GM21367 (cell line): ENCODE data around the gene NFKBIE.

Experiments used
- ATAC-seq: cut with Tn5 transposase; IDR thresholded peaks from one replicate; pipeline ENCODE4 v1.9.1; 2021; ENCODE audit not compliant: unreplicated experiment

Gene NFKBIE

GRCh38 chr6:44258325-44258863 is 7.0 kb downstream of the NFKBIE start:
- no peak for ATAC-seq

DNA sequence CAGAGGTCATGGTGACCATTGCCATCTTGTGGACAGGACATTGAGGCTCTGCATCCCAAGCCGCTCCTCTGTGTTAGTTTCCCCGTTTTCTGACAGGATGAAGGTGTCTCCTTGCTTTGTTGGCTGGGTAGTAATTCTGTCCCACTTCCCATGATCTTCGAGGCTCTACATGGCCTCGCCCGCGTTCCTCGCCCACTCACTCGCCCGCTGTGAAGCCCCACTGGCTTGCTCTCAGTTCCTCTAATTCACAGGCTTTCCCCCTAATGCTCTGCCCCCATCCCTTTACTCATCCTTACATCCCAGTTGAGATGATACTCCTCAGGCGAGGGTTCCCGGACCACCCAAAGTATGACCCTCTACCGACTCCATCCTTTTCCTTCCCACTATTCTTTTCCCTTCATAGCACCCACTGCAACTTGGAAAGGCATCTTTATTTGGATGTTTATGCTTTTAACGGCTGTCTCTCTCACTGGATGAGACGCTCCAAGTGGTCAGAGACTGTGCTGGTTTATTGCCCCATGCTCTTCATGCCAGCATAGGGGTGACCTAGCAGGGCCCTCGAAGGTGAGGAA is 7.5 kb downstream of the NFKBIE start:
- ATAC-seq: peak; percentile 1

GRCh38 chr6:44257025-44257752 is 8.2 kb downstream of the NFKBIE start, which contains the start of gene SLC35B2:
SLC35B2 (minus strand) TSS chr6:44257528; CDS start chr6:44257410, 118 bp downstream.
- peak; percentile 35 for ATAC-seq

- no peak for ATAC-seq
Observed at GRCh38 chr6:44256775-44257024, 8.7 kb downstream of the NFKBIE start.

DNA sequence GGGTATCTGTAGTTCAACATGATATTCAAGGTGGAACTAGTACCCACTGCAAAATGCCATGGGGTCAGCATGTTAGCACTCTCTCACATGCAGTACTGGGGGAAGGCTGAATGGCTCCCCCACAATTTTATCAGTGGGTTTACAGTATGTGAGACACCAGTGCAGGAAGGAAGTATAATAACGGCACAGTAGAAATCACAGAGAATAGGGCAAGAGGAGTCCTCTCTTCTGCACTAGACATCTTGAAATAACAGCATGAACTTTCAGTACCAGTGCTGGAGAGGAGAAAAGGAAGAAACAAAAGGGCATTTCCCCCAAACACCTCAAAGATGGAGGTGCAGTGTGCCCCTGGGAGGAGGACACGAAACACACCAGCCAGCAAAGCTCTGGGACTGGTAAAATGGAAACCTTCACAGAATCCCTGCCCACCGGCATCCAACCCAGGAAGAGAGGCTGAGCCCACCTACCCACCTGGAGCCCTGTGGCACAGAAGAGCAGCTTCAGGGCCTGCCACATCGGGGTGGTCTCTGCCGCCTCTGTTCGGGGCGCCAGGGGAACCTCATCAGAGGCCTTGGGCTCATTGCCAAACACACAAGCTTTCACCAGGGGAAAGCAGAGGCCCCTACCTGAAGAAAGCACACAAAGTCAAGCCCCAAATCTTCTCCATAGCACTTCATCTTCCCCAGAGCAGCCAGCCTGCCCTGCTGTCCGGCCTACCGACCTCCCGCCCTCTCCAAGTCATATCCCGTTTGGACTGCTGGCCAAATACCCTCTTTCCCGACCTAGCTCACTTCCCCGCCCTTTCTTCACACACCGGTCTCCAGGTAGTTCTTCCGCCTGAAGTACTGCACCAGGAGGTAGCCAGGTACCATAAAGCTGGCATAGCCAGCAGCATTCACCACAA is 9.2 kb downstream of the NFKBIE start:
- ATAC-seq: no peak

GRCh38 chr6:44255105-44255808 is 10.1 kb downstream of the NFKBIE start:
- no peak for ATAC-seq

DNA sequence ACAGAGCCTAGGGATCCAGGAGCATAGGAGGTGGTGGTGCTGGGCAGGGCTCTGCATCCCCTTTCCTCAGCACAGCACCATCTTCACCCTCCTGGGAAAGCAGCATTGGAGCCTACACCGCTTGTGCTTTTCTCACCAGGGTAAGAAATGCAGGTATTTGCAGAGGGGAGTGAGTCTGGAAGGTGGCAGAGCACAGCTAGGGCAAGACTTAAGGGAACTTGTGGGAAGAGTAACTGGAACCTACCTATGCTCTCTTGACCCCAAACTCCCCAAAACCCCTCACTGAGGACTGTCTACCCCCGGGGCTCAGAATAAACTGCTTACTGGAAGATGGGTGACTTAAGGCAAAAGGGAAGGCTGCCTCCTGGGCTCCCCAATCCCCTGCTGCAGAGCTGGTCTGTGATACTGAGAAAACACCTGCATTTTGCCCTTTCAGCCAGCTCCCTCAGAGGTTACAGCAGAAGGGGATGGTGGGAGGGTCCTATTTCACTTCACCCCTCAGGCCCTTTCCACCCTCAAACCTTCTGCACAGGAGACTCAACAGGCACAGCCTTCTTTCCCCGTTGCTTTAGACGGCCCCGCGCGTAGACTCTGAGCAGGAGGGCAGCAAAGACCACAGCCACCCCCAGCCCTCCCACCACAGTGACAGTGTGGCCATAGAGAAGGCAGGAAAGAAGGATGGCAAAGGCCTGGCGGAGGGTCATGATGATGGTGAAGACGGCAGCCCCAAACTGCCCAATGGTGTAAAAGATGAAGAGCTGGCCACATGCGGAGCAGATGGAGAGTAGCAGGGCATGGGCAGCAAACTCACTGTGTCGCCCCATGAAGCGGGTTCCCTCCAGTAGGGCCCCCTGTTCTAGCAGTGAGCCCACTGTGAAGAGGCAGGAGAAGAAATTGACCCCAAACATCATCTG is 10.9 kb downstream of the NFKBIE start:
- no peak for ATAC-seq

DNA sequence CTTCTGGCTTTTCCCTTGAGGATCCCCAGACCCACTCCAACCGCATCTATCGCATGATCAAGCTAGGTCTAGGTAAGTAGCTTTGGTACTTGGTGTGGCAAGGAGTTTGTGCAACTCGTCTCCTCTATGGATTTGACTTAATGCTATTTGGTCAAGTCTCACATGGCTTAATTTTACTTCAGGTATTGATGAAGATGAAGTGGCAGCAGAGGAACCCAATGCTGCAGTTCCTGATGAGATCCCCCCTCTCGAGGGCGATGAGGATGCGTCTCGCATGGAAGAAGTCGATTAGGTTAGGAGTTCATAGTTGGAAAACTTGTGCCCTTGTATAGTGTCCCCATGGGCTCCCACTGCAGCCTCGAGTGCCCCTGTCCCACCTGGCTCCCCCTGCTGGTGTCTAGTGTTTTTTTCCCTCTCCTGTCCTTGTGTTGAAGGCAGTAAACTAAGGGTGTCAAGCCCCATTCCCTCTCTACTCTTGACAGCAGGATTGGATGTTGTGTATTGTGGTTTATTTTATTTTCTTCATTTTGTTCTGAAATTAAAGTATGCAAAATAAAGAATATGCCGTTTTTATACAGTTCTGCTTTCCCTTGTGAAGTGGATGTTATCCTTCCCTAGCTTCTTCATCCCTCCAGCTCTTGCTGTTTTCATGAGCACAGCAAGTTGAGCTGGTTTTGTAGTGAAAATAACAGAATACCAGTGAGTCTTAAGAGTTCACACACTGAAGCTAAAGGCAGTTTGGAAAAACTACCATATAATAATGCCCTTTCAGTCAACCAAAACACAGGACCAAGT is 11.8 kb downstream of the NFKBIE start:
- ATAC-seq: no peak

GRCh38 chr6:44251576-44252524 is 13.5 kb downstream of the NFKBIE start:
- ATAC-seq: no peak

GRCh38 chr6:44250718-44251123 is 14.6 kb downstream of the NFKBIE start:
- no peak for ATAC-seq

GRCh38 chr6:44250067-44250717 is 15.2 kb downstream of the NFKBIE start:
- no peak for ATAC-seq

DNA sequence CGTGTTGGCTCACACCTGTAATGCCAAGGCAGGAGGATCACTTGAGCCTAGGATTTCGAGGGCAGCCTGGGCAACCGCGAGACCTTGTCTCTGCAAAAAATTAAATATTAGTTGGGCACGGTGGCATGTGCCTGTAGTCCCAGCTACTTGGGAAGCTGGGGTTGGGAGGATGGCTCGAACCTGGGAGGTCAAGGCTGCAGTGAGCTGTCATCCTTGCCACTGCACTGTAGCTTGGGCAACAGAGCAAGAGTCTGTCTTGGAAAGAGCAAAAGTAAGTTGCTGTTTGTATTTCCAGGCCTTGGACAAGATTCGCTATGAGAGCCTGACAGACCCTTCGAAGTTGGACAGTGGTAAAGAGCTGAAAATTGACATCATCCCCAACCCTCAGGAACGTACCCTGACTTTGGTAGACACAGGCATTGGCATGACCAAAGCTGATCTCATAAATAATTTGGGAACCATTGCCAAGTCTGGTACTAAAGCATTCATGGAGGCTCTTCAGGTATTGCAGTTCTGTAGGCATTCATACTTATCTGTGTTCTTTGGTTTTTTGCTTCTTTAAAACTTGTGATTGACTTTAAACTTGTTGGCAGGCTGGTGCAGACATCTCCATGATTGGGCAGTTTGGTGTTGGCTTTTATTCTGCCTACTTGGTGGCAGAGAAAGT is 16.1 kb downstream of the NFKBIE start:
- no peak for ATAC-seq

- ATAC-seq: no peak
Observed at GRCh38 chr6:44248579-44248978, 16.8 kb downstream of the NFKBIE start.

DNA sequence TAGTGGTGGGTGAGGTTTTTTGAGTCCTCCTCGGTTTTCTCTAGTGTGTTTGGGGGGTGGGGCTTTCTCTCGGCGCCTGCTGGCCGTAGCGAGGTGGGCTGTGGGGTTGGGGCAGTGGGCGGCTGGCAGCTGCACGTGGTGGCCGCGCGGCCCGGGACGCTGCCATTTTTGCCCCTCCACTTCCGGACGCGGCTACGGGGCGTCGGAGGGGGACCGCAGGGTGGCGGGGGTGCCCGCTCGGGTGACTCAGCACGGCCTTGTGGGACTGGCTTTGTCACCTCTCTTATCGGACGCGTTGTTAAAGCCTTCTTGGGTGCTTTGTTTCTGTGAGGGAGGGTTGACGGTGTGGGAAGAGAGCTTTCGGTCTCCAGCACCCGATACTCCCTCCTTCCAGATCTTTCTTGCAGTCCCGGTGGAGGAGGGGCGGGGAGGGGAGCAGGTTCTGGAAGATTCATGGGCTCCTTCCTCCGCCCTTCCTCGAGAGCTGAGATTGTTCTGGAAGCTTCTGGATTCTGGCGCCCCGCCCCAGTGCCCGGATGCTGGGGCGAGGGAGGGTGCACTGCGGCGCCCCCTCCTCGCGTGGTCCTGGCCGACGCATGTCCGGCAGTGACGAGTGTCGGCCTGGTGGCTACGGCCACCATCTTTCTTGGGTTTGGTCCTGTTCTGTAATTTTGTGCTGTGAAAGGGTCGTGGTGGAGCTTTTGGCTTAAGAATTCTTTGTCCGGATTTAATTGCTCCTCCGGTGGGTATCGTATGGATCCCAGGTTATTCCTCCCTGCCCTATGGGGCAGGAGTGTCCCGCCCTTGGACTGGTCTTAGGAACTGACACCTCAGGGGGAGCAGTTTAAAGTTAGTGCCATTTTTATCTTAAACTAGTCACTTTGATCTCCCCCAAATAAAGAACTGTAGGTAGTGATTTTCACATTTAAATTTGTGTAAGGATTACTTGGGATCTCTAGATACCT is 17.7 kb downstream of the NFKBIE start:
- peak; percentile 22 for ATAC-seq

DNA sequence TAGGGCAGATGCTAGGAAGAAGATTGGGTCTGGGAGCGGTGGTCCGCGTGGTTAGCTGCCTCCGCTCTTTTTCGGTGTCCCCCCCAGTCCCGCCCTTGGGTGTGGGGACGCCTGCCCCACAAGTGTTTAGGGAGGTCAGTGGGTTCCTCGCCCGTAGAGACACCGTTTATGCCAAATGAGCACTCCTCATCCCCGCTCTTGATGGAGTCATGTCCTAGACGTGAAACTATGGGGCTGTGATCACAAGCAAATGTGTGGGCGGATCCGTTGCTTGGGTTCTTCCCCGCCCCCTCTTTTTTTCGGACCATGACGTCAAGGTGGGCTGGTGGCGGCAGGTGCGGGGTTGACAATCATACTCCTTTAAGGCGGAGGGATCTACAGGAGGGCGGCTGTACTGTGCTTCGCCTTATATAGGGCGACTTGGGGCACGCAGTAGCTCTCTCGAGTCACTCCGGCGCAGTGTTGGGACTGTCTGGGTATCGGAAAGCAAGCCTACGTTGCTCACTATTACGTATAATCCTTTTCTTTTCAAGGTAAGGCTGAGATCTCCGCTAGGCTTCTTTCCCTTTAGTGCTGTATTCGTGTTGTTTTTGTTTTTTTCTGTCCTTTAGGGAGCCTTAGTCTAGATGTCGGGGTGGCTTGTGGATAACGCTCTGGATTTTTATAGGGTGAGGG is 18.6 kb downstream of the NFKBIE start, which contains the start of gene HSP90AB1:
HSP90AB1 (plus strand) TSS at position 439 of the 675 bp plus-strand sequence. CDS start 1,529 bp downstream, outside the sequence.
- peak; percentile 46 for ATAC-seq
